ENCODE measurements around the gene CDKN2A. TPM values are rescaled to one million over a fixed set of nuclear protein-coding genes. Genes with fewer than 3 reads are reported as not detected.
A peak's percentile ranks its signal among the peaks of the same experiment; 100 is the strongest.

CDKN2A gene
- polyA plus RNA-seq, 1 experiment, result 29.7 TPM

GRCh38 chr9:21923694-21924093 lies 70.5 kb downstream of the CDKN2A start:
- H3K27me3 ChIP-seq (ENCODE audit: control insufficient read depth, insufficient read depth, low read length), result no peaks in the 10 kb centered on the region
- H3K9me3 ChIP-seq (ENCODE audit: control insufficient read depth, insufficient read depth, low read length), result no peaks in the 10 kb centered on the region
- no peak for DNase-seq (ENCODE audit: low read depth, low spot score)
- H3K4me3 ChIP-seq (ENCODE audit: low read depth, low read length), result no peak overlapping the region
- ChIA-PET POLR2A (no interaction called here), CTCF (no interaction called here)
- no peak for TF ChIP-seq CTCF (IDR thresholded peaks at IDR 0.05; ENCODE audit: low read depth, low read length)
- no peak overlapping the region for H3K27ac ChIP-seq (ENCODE audit: low read depth, low read length)

DNA sequence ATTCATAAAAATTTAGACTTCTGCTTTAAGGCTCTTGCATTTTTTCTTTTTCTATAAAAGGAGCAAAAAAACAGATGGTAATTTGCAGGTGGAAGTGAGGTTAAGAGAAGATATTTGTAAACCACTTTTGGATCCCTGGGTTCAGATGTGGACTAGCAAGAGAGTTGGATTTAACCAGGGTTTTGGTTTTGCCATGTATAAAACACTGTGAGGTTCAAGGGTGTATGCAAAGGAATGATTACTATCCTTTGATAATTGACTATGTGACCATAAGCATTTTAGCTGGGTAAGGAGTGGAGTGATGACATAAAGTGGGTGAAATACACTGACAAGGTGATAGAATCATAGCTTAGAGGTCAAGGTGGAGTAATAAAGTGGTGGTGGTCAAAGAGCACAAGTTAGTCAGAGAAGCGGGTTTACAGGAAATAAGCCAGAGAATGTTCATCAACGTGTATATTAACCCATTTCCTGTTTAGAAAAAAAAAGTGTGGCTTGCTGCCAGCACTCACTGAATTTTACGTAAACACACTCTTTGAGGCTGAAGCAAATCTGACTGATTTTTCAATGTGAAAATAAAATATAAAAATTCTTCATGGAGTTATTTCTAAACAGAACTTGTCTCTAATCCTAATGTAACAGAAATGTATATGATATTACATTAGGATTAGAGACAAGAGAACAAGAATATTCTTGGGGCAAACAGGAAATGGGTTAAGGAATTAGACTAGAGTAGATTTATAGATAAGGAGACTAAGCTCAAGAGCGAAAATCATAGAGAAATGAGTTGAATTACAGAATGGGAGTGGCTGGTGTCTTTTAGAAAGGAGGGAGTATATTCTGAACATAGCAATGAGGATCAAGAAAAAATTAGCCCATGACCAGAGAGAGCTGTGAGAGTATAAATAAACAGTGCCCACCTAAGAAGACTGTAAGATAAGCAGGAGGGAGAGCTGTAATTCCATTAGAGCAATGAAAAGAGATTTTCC lies 74.5 kb downstream of the CDKN2A start:
- TF ChIP-seq CTCF (IDR thresholded peaks at IDR 0.05; ENCODE audit: low read depth, low read length), result no peak
- Histone ChIP-seq H3K27me3 (ENCODE audit: control insufficient read depth, insufficient read depth, low read length) (no peaks in the 10 kb centered on the region), H3K4me3 (ENCODE audit: low read depth, low read length) (no peak overlapping the region), H3K9me3 (ENCODE audit: control insufficient read depth, insufficient read depth, low read length) (no peaks in the 10 kb centered on the region; the same call in 1 of the 2 replicates), H3K27ac (ENCODE audit: low read depth, low read length) (no peak overlapping the region)
- ChIA-PET CTCF (interaction anchor here (0.6 to 1.1 kb wide), 5 partner anchors 19 to 324 kb away, joined by 3 to 4 read pairs (median 3); no protein-coding TSS in a partner anchor), POLR2A (interaction anchor here (1.2 kb wide), 1 partner anchor 13 kb away, joined by 4 read pairs; no protein-coding TSS in a partner anchor)
- peak; percentile 45 for DNase-seq (ENCODE audit: low read depth, low spot score)

Other genes starting within 250 kb of the CDKN2A start
- gene MTAP, start 191.8 kb downstream of the CDKN2A start, polyA plus RNA-seq (2011; rRNA removed), result 21.7 and 26.1 TPM in 2 replicates
- 2.1 and 2.8 TPM in 2 replicates for gene CDKN2B-AS1, start 399 bp upstream of the CDKN2A start, polyA plus RNA-seq (2011; rRNA removed)
- 10.2 and 10.7 TPM in 2 replicates for gene CDKN2B, start 14.9 kb upstream of the CDKN2A start, polyA plus RNA-seq (2011; rRNA removed)